Right lobe of liver (tissue), 6 donors: ENCODE results near the gene GTPBP1. TPM values are rescaled to one million over a fixed set of nuclear protein-coding genes. Genes with fewer than 3 reads are reported as not detected.
A peak's percentile ranks its signal among the peaks of the same experiment; 100 is the strongest.

ENCODE experiments used
- ATAC-seq, 4 donors: fragments of 200-7000 bp; cut with Tn5 transposase; one replicate each; pipeline ENCODE4 v1.9.1; 2020; ENCODE audit warnings: mild to moderate bottlenecking in 4 of 4, moderate library complexity in 4 of 4
- DNase-seq, 3 donors: peaks; one replicate each; pipeline ENCODE4 v3.0.0-alpha.2; 2020
- H3K27ac ChIP-seq, 3 donors: fragments of 200-600 bp; one replicate each; pipeline ENCODE4 v1.8.0; 2022
- H3K27me3 ChIP-seq, 2 donors: fragments of 200-600 bp; one replicate each; pipeline ENCODE4 v1.8.0; 2022
- H3K36me3 ChIP-seq, 4 donors: fragments of 200-600 bp; sonication (generic) in 1 of 4; one replicate each; pipeline versions ENCODE4 v1.5.1 to v1.8.0; 2017 to 2022; ENCODE audit warnings: control low read depth in 1 of 4
- H3K4me1 ChIP-seq, 4 donors: fragments of 200-600 bp; sonication (generic) in 1 of 4; one replicate each; pipeline versions ENCODE4 v1.5.1 to v1.8.0; 2017 to 2022; ENCODE audit warnings: control low read depth in 1 of 4
- H3K4me3 ChIP-seq, 3 donors: fragments of 200-600 bp; one replicate each; pipeline ENCODE4 v1.8.0; 2022
- H3K9me3 ChIP-seq, 4 donors: fragments of 200-600 bp; sonication (generic) in 1 of 4; one replicate each; pipeline versions ENCODE4 v1.5.1 to v1.8.0; 2017 to 2022; ENCODE audit warnings: control low read depth in 1 of 4
- CTCF ChIP-seq, 4 donors: fragments of 200-600 bp in 3 of 4; fragments of 450-650 bp in 1 of 4; IDR thresholded peaks; one replicate each; pipeline versions ENCODE4 v1.5.1 to v1.8.0; 2016 to 2022; ENCODE audit warnings: antibody characterized with exemption in 4 of 4, mild to moderate bottlenecking in 2 of 4
- POLR2A ChIP-seq: fragments of 450-650 bp; IDR thresholded peaks from one replicate; pipeline ENCODE4 v1.6.1; 2017; ENCODE audit warnings: antibody characterized with exemption, mild to moderate bottlenecking
- WGBS: methylation state at CpG from one replicate; pipeline ENCODE4 v1.1.6; 2018; ENCODE audit warnings: low coverage, low lambda C conversion rate; ENCODE audit not compliant: insufficient coverage; ENCODE audit errors: missing lambda C conversion rate; 5-methylcytosine and 5-hydroxymethylcytosine counted together
- intact Hi-C, 2 donors: fragments of 100-400 bp; cut with DNase I; formaldehyde crosslinking; loops; one replicate each; pipeline versions ENCODE4 v1.11.2 to v1.14.1; 2022
- total RNA-seq, 6 experiments: library from RNA; depleted of rRNA in 2 of 6; stranded (reverse); fragments of >200 nt in 2 of 6; fragmentation: NEBNext Ultra II Directional in 3 of 6; extraction: Animal tissue kit (Norgen Biotek cat#: 25700) in 3 of 6; gene quantifications; one replicate each; pipeline versions ENCODE4 v1.1.0 to v1.2.4, GENCODE V29; 2016 to 2023
- donor health status: DM: no; HTN: yes; CAD: no.
- donor health status: DM: no; HTN: no; CAD: no.
- donor health status: DM: no; HTN: no; CAD: no.
- donor health status: DM: no; HTN: yes; CAD: no.
- donor health status: DM: no; HTN: yes; CAD: no.

Gene GTPBP1
- total RNA-seq, 6 experiments from 2014 or later, result 13.4 to 21.6 (median 16.7) TPM

- TF ChIP-seq POLR2A (no peak), CTCF (IDR thresholded peaks at IDR 0.05) (no peak)
- Histone ChIP-seq H3K9me3 (no peaks in the 10 kb centered on the region), H3K4me3 (no peak overlapping the region), H3K36me3 (peaks cover 3 to 96% (median 72%) of the 10 kb centered on the region in 4 donors), H3K27ac (no peak overlapping the region), H3K4me1 (peaks cover 0 to 22% (median 0%) of the 10 kb centered on the region in 4 donors), H3K27me3 (no peaks in the 10 kb centered on the region)
- DNase-seq (peak in 1 of 3 donors; percentile 47), ATAC-seq (no peak)
- WGBS, result 93% methylated on average over 10 of the region's 25 CpGs
- intact Hi-C loops, result no loop called here
Observed at GRCh38 chr22:38742176-38742942, 36.6 kb downstream of the GTPBP1 start.

- intact Hi-C loops, result no loop called here
- no peaks in the 10 kb centered on the region for H3K9me3 ChIP-seq
- WGBS, result 25% methylated on average over 5 of the region's 6 CpGs
- H3K4me3 ChIP-seq, result no peak overlapping the region
- H3K36me3 ChIP-seq, result peaks cover 0 to 95% (median 61%) of the 10 kb centered on the region in 4 donors
- peaks cover 0 to 35% (median 5%) of the 10 kb centered on the region in 4 donors for H3K4me1 ChIP-seq
- peak overlapping the region in 1 of 3 donors; percentile 79 for H3K27ac ChIP-seq
- peak in 2 of 3 donors; percentile 86 to 87 for DNase-seq
- H3K27me3 ChIP-seq, result no peaks in the 10 kb centered on the region
- ATAC-seq, result peak; percentile 4 to 73 (median 44)
- TF ChIP-seq POLR2A, result no peak
Observed at GRCh38 chr22:38744981-38745380, 39.2 kb downstream of the GTPBP1 start.

GRCh38 chr22:38745676-38746460 lies 40.1 kb downstream of the GTPBP1 start:
- ATAC-seq (peak in 1 of 4 donors; percentile 1), DNase-seq (no peak)
- WGBS, result 84% methylated on average over 7 of the region's 14 CpGs
- peaks cover 0 to 95% (median 56%) of the 10 kb centered on the region in 4 donors for H3K36me3 ChIP-seq
- H3K27ac ChIP-seq, result peak overlapping the region in 1 of 3 donors; percentile 79
- no peaks in the 10 kb centered on the region for H3K9me3 ChIP-seq
- intact Hi-C loops, result no loop called here
- TF ChIP-seq CTCF (IDR thresholded peaks at IDR 0.05) (no peak), POLR2A (no peak)
- H3K4me3 ChIP-seq, result no peak overlapping the region
- peaks cover 0 to 35% (median 5%) of the 10 kb centered on the region in 4 donors for H3K4me1 ChIP-seq
- H3K27me3 ChIP-seq, result no peaks in the 10 kb centered on the region

- Histone ChIP-seq H3K36me3 (peaks cover 0 to 87% (median 51%) of the 10 kb centered on the region in 4 donors), H3K4me3 (no peak overlapping the region), H3K27ac (peak overlapping the region in 1 of 3 donors; percentile 100), H3K4me1 (peaks cover 0 to 61% (median 7%) of the 10 kb centered on the region in 4 donors), H3K27me3 (no peaks in the 10 kb centered on the region), H3K9me3 (no peaks in the 10 kb centered on the region)
- intact Hi-C loops, result no loop called here
- ATAC-seq (peak; percentile 15 to 27 (median 22)), DNase-seq (no peak)
- 89% methylated on average over 12 of the region's 14 CpGs for WGBS
- TF ChIP-seq CTCF (IDR thresholded peaks at IDR 0.05), result no peak
Observed at GRCh38 chr22:38748487-38749136, 42.9 kb downstream of the GTPBP1 start.
